Measurements from ENCODE around the gene ESRP2.

The ESRP2 gene

DNA sequence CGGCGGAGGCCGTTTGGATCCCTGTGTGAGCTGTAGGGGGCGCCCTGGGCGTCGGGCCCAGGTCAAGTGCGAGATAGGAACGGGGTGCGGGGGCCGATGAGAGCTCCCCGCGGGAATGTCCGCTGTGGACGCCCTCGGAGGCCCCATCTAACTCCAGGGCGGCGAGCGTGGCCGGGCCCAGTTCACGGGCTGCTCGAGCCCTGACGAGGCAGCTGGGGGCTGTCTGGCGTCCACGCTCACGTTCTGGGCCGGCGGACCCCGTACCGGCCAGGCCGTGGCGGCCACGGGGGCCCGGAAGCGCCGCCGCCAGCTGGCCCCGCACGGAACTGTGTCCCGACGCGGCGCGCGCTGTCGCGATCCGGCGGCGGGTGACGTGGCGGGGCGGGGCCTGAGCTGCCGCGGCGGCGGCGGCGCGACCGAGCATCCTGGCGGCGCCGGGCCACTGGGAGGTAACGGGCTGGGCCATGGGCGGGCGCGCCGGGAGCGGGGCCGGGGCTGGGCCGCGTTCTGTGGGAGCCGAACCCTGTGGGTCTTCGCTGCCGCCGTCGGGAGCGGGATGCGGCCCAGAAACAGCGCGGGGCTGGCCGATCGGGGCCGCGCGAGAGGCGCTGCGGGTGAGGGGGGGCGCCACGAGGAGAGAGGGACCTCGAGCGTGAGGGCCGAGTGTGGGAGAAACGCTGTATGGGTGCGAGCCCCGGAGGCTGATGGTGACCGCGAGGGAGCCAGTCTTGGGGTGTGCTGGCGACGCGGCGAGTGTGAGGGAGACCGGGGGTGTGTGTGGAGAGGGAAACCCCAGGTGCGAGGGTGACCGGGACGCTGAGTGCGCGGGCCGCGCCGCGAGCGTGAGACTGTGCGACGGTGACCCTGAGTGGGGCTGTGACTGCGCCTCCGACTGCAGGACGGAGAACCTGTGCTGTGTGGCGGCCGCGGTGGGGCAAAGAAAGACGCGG, 28.5 kb upstream of the ESRP2 start, which contains the start of gene SLC7A6:
Gene SLC7A6 (plus strand): TSS at position 399 of the 950 bp plus-strand sequence. CDS start 10,201 bp downstream, outside the sequence.
- FAIRE-seq (no peak), DNase-seq (ENCODE audit: low spot score) (peak; percentile 56)

DNA sequence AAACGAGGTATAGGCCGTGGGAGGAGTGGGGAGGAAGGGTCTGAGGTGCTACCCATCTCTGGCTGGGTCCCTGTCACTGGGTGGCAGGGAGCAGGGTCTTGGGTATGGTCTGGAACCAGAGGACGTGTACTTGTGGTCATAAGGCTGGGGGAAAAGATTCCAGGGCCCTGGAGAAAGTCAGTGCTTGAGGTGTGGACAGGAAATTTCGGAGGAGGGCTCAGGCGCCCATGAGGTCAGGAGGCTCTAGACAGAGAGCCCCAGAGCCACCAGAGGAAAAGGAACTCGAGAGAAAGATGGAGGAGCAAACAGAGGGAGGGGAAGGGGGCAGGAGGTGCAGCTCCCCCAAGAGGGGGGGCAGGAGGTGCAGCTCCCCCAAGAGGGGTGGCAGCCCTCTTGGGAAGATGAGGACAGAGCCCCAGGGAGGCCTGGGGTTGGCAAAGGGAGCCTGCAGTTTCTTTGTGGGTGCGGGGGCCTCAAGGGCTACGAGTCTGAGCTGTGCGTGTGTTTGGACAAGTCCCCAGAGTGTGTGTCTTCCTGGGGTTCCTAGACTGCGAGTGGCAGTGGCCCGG, 27.7 kb upstream of the ESRP2 start:
- DNase-seq (ENCODE audit: low spot score) (no peak), FAIRE-seq (no peak)

- no peak for DNase-seq (ENCODE audit: low spot score)
Measured at GRCh38 chr16:68259007-68259825, 23.3 kb upstream of the ESRP2 start.

DNA sequence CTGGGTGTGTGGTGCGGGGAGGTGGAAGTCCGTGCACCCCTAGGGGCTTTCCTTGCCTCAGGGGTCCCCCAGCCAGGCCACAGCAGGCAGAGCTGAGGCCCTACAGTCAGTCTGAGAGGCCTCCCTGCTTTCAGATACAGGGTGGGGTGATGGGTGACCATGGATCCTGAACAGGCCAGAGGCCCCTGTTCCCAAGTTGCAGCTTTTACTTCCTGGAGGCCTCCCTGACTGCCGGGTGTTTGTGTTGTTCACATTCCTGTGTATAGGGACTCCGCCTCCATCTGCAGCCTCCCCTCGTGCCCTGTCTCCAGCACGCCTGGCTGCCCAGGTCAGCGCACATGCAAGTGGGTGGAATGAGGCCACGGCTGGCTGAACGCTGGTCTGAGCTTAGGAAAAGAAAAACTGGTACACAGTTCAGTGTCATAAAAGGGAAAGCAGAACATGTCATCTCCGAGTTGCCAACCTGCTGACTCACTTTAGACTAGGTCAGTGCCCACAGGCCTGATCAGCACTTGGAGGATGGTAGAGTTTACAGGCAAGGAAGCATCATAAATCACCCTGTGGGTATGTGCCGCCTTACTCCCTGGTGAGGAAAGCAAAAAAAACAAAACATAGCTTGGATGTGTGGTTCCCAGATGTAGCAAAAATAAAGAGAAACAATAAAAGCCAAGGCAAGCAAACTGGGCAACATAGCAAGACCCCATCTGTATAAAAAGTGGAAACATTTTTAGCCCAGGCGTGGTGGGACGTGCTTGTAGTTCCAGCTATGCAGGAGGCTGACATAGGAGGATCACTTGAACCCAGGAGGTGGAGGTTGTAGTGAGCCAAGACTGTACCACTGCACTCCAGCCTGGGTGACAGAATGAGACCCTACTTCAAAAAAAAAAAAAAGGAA, 22.2 kb upstream of the ESRP2 start:
- FAIRE-seq (peak; percentile 98), DNase-seq (ENCODE audit: low spot score) (peak; percentile 100)

More at GRCh38 chr16:68259007-68259825, 23.3 kb upstream of the ESRP2 start:
- FAIRE-seq, result no peak

- FAIRE-seq, result no peak
- no peak for DNase-seq (ENCODE audit: low spot score)
Measured at GRCh38 chr16:68257251-68257905, 21.5 kb upstream of the ESRP2 start.

DNA sequence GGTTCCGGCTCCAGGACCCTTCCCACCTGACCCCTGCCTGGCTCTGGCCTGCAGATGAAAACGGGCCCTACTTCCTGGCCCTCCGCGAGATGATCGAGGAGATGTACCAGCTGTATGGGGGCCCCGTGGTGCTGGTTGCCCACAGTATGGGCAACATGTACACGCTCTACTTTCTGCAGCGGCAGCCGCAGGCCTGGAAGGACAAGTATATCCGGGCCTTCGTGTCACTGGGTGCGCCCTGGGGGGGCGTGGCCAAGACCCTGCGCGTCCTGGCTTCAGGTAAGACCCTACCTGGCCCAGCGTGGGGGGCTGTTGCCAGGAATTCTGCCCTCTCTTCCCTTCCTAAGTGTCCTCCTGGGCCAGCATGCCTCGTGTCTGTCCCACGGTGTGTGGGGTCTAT, 19.8 kb upstream of the ESRP2 start:
- FAIRE-seq (no peak), DNase-seq (ENCODE audit: low spot score) (no peak)

DNA sequence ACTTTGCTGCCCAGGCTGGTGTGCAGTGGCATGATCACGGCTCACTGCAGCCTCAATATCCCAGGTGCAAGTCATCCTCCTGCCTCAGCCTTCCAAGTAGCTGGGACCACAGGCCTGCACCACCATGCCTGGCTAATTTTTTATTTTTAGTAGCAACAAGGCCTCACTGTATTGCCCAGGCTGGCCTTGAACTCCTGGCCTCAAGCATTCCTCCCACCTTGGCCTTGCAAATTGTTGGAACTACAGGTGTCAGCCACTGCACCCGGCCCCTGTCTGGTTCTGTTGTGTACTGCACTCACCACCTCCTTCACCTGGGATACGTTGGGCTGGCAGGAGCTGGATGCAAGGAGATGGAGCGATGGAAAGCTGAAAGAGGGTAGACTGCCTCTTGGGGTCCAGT, 17.8 kb upstream of the ESRP2 start:
- no peak for DNase-seq (ENCODE audit: low spot score)
- FAIRE-seq, result no peak

GRCh38 chr16:68252383-68252782, 16.5 kb upstream of the ESRP2 start:
- FAIRE-seq, result no peak
- no peak for DNase-seq (ENCODE audit: low spot score)

- DNase-seq (ENCODE audit: low spot score), result no peak
Measured at GRCh38 chr16:68251832-68252231, 15.9 kb upstream of the ESRP2 start.

DNA sequence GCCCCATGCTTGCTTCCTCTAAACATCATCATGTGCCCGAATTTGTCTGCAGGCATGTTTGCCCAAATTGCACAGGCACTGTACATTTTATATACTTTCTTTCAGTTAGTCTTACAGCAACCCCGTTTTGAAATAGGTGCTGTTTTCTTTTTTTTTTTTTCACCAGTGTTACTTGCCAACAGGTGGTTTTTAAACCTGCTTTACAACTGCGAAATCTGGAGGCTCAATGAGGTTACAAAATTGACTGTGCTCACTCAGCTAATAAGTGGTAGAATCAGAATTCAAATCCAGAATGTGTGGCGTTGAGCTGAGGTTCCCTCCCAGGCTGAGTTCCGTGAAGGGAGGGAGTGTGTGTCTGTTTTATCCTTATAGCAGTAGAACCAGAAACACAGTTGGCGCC, 15.0 kb upstream of the ESRP2 start:
- FAIRE-seq, result no peak
- DNase-seq (ENCODE audit: low spot score), result no peak

More at GRCh38 chr16:68251832-68252231, 15.9 kb upstream of the ESRP2 start:
- no peak for FAIRE-seq

- FAIRE-seq (no peak), DNase-seq (ENCODE audit: low spot score) (no peak)
Measured at GRCh38 chr16:68249371-68249770, 13.4 kb upstream of the ESRP2 start.

- FAIRE-seq, result no peak
- no peak for DNase-seq (ENCODE audit: low spot score)
Measured at GRCh38 chr16:68247932-68248331, 12.0 kb upstream of the ESRP2 start.

DNA sequence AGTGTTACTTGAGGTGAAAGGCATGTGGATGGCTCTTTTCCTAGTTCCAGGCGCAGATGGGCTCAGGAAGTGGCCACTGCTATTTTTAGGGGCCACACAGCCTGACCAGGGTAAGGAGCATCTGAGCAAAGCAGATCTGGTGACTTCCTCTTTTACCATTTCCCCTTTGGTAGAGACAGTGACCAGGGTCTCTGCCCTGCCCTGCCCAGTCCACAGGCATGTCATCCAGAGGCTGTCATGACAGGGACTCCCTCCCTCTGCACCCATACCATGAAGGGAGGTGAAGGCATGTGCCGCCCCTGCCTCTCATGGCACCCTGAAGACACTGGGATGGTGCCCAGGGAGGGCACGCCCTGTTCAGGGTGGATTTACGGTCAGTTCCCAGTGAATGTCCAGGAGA, 11.5 kb upstream of the ESRP2 start:
- no peak for DNase-seq (ENCODE audit: low spot score)
- no peak for FAIRE-seq

- DNase-seq (ENCODE audit: low spot score) (no peak), FAIRE-seq (no peak)
Measured at GRCh38 chr16:68246666-68247065, 10.7 kb upstream of the ESRP2 start.

GRCh38 chr16:68246121-68246520, 10.2 kb upstream of the ESRP2 start:
- DNase-seq (ENCODE audit: low spot score) (no peak), FAIRE-seq (no peak)

GRCh38 chr16:68244903-68245853, 9.3 kb upstream of the ESRP2 start, which contains the start of gene PLA2G15:
TSS of gene PLA2G15 (plus strand) at chr16:68245373. CDS start at chr16:68245427, 54 bp downstream.
- peak; percentile 74 for DNase-seq (ENCODE audit: low spot score)
- FAIRE-seq, result no peak

DNA sequence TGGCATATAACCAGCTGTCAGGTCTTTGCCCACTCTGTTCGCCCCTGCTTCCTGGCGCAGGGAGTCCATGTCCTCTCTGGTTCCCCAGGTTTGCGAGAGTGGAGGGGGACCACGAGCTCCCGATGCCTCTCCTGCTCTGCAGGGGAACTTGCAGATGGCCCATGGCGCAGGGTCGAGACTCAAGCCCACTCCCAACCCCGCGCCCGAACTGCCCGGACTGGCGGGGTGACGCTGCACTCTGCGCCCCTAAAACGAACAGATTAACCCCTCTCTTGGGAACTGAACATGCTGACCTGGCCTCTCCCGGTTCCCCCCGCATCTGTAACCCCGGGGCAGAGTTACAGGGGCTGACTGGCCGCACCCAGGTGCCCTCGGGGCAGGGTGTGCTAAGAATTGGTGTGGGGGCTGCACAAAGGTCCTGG, 8.6 kb upstream of the ESRP2 start:
- DNase-seq (ENCODE audit: low spot score), result no peak
- no peak for FAIRE-seq

DNA sequence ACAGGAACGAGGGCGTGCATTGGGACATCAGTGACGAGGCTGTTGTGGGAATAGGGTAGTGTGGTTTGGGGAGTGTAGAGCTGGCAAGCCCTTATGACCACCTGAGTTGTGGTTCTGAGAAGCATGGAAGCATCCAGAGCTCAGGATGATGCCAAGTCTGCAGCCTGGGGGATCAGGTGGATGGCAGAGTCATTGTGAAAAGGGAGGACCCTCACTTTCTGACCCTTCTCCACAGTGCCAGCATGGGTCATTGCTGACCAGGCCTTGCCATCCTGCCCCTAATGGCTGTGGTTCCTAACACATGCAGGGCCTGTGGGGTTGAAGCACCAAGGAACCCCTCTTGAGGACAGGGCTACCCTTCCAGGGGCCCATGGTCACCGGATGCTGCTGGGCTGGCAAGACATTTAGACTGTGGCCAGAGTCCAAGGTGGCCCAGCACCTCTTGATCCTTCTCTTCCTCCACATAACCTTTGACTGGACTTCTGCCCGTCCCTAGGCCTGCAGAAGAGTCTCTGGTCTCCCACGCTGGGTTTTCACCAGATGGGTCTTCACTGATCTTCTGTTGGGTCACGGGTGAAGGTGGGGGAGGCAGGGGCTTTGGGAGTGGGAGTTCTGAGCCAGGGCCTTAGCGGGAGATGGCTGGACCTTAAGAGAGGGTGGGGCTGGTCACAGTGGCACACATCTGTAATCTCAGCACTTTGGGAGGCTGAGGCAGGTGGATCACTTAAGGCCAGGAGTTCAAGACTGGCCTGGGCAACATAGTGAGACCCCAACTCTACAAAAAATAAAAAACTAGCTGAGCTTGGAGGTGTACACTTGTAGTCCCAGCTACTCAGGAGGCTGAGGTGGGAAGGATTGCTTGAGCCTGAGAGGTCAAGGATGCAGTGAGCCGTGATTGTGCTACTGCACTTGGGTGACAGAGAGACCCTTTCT, 7.3 kb upstream of the ESRP2 start:
- no peak for DNase-seq (ENCODE audit: low spot score)
- FAIRE-seq, result no peak
